Stimulated activated effector memory CD8-positive, alpha-beta T cell treated with anti-CD3 and anti-CD28 coated beads, Interleukin-12 subunit alpha, Interleukin-12 subunit beta, amount 100 ng/mL, for 72 hours (primary cell): ENCODE results near the gene ATP1B3.

ENCODE experiments used
- ATAC-seq: fragments of 150-1000 bp; cut with Tn5 transposase; 2 replicates; pipeline ENCODE4 v1.10.0; 2021
- DNase-seq, 2 donors: peaks; one replicate each; pipeline ENCODE4 v3.0.0; 2021 to 2022; ENCODE audit warnings: low spot score in 2 of 2
- H3K27ac Mint-ChIP-seq: one replicate; pipeline ENCODE4 v1.8.0; 2022; ENCODE audit warnings: mild to moderate bottlenecking, mixed read lengths
- H3K36me3 Mint-ChIP-seq: one replicate; pipeline ENCODE4 v1.8.0; 2022; ENCODE audit warnings: mild to moderate bottlenecking, mixed read lengths
- H3K4me1 Mint-ChIP-seq: one replicate; pipeline ENCODE4 v1.8.0; 2022; ENCODE audit warnings: mixed read lengths
- H3K4me3 Mint-ChIP-seq: one replicate; pipeline ENCODE4 v1.8.0; 2022; ENCODE audit warnings: mild to moderate bottlenecking, mixed read lengths
- H3K9me3 Mint-ChIP-seq: one replicate; pipeline ENCODE4 v1.8.0; 2022; ENCODE audit warnings: mixed read lengths

Gene ATP1B3

DNA sequence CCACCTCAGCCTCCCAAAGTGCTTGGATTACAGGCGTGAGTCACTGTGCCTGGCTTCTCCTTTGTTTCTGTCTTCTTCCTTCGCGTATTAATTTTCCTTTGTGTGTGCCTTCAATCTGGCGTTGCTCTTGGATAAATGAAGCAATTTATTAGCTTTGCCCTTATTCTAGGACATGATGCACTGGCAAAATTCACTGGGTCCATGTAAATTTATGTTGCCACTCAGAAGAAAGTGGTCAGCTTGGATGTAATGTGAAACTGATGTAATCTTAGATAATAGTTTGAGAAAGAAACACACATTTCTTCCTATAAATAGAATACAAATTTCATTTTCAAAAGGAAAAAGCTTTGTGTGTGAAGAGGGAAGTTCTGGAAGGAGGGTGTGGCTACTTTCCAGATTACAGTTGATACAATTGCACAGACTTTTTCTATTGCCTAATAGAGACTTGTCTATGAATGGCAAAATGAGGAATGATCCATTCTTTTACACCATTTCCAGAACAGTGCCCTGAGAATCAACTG lies 23.3 kb upstream of the ATP1B3 start:
- H3K27ac Mint-ChIP-seq = no peak overlapping the region
- DNase-seq = no peak
- H3K36me3 Mint-ChIP-seq = no peaks in the 10 kb centered on the region
- ATAC-seq = no peak
- H3K4me3 Mint-ChIP-seq = no peak overlapping the region
- no peaks in the 10 kb centered on the region for H3K9me3 Mint-ChIP-seq
- no peaks in the 10 kb centered on the region for H3K4me1 Mint-ChIP-seq

GRCh38 chr3:141853629-141854168 lies 22.7 kb upstream of the ATP1B3 start:
- H3K9me3 Mint-ChIP-seq = no peaks in the 10 kb centered on the region
- H3K36me3 Mint-ChIP-seq = no peaks in the 10 kb centered on the region
- no peak for DNase-seq
- no peaks in the 10 kb centered on the region for H3K4me1 Mint-ChIP-seq
- H3K4me3 Mint-ChIP-seq = no peak overlapping the region
- no peak overlapping the region for H3K27ac Mint-ChIP-seq
- ATAC-seq = no peak

GRCh38 chr3:141854599-141854998 lies 21.8 kb upstream of the ATP1B3 start:
- ATAC-seq (no peak), DNase-seq (no peak)
- Mint-ChIP-seq H3K4me3 (no peak overlapping the region), H3K36me3 (no peaks in the 10 kb centered on the region), H3K4me1 (no peaks in the 10 kb centered on the region), H3K27ac (no peak overlapping the region), H3K9me3 (no peaks in the 10 kb centered on the region)

DNA sequence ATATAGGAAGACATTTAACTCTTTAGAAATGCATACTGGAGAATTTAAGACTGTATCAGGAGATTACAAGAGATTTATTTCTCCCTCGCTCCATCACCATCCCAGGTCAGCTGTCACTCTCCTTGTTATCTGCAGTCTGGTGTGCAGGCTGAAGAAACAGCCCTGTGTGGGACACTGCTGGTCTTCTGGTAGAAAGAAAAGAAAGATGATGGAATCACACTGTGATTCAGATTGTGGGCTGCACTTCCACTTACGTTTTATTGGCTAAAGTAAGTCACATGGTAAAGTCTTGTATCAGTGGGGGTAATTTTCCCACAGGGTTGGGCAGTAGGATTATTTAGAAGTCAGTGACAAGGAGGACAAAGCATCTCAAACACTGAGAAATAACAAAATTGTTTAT lies 18.1 kb upstream of the ATP1B3 start:
- Mint-ChIP-seq H3K9me3 (no peaks in the 10 kb centered on the region), H3K4me1 (no peaks in the 10 kb centered on the region), H3K36me3 (no peaks in the 10 kb centered on the region), H3K27ac (no peak overlapping the region), H3K4me3 (no peak overlapping the region)
- DNase-seq (no peak), ATAC-seq (no peak)

DNA sequence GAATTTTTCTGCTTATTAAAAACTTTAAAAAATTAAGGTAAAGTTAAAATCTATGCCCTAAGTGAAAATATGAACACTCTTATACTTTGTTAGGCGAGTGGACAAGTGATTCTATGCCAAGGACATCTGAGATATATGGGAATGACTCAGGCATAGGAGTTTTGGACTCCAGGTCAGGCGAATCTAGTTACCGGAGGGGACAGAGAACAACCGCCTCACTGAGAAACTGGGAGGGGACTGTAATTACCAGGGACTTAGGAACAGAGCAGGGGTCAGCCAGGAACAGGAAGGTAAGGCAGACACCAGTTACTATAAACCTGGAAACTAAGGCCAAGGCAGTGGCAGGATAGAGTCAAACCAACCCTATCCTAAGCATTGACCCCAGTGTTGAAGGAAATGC lies 16.8 kb upstream of the ATP1B3 start:
- Mint-ChIP-seq H3K9me3 (no peaks in the 10 kb centered on the region), H3K27ac (no peak overlapping the region), H3K36me3 (no peaks in the 10 kb centered on the region), H3K4me1 (no peaks in the 10 kb centered on the region), H3K4me3 (no peak overlapping the region)
- DNase-seq (no peak), ATAC-seq (no peak)

GRCh38 chr3:141860086-141860669 lies 16.3 kb upstream of the ATP1B3 start:
- Mint-ChIP-seq H3K36me3 (no peaks in the 10 kb centered on the region), H3K27ac (no peak overlapping the region), H3K9me3 (no peaks in the 10 kb centered on the region), H3K4me3 (no peak overlapping the region), H3K4me1 (no peaks in the 10 kb centered on the region)
- no peak for ATAC-seq
- DNase-seq = no peak

DNA sequence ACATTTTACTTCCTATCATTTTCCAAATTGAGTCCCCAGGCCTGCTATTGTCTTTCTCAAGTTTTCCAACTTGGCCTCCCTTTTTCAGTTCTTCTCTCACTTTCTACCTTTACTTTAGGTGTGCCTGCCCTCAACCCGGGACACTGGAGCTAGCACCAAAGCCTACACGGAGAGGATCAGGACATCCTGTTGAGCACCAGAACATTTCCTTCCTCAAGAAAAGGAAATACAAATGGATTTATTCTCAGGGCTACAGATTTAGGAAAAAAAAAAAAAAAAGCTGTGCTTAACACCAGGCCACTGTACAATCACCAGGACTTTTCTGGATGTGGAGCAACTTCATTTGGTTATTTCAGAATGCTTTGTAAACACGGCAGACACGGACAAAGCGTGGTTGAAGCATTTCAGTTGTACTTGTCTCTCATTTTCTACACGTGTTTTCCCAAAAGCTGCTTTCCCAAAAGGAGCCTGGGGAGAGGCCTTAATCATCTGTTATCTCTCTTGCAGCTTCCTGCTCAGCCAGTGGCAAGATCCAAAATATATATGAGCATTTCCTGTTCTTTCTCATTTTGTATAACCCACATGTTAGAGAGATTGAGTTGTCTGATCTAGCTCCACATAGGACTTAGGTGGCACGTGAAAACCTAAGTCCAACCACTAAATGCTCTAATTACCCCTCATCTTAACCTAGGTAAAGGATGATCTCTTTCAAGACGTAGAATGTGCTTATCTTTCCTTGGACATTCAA lies 15.5 kb upstream of the ATP1B3 start:
- H3K27ac Mint-ChIP-seq = no peak overlapping the region
- DNase-seq = no peak

DNA sequence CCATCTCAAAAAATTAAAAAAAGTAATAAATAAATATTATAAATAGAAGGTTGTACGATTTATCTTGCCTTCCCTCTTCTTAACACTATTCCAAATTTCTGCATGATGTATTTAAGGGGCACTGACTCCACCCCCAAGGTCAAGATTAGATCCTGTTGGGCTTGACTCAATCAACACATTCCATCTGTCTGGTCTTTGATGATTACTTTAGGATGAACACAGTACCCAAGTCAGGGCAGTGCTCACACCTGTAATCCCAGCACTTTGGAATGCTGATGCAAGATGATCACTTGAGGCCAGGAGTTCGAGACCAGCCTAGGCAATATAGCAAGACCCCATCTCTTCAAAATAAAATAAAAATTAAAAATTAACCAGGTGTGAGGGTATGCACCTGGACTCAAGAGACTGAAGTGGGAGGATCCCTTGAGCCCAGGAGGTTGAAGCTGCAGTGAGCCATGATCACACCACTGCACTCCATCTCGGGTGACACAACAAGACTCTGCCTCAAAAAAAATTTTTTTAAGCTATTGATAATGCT lies 14.1 kb upstream of the ATP1B3 start:
- H3K9me3 Mint-ChIP-seq = no peaks in the 10 kb centered on the region
- no peak overlapping the region for H3K27ac Mint-ChIP-seq
- H3K36me3 Mint-ChIP-seq = no peaks in the 10 kb centered on the region
- H3K4me1 Mint-ChIP-seq = no peaks in the 10 kb centered on the region
- DNase-seq = no peak
- no peak for ATAC-seq
- H3K4me3 Mint-ChIP-seq = no peak overlapping the region

More for the DNA sequence above, 15.5 kb upstream of the ATP1B3 start:
- no peaks in the 10 kb centered on the region for H3K9me3 Mint-ChIP-seq
- no peaks in the 10 kb centered on the region for H3K4me1 Mint-ChIP-seq
- ATAC-seq = no peak
- no peaks in the 10 kb centered on the region for H3K36me3 Mint-ChIP-seq
- H3K4me3 Mint-ChIP-seq = no peak overlapping the region

DNA sequence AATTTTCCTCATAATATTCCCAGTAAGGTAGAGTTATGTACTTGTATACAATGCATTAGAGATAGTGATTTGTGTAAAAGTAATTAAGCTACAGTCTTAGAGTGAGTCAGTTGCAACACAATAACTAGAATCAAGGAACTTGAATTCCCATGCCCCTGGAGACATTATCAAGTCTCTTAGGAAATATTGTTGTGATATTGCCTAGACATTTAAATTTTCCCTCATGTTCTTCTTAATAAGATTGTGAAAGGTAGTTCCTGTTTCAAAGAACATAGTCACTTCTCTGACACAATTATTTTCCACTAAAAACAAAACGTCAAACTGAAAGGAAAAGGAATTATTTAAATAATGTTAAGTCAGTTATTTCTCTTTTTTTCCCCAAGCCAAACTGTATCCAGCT lies 13.0 kb upstream of the ATP1B3 start:
- Mint-ChIP-seq H3K36me3 (no peaks in the 10 kb centered on the region), H3K9me3 (no peaks in the 10 kb centered on the region), H3K27ac (no peak overlapping the region), H3K4me1 (no peaks in the 10 kb centered on the region), H3K4me3 (no peak overlapping the region)
- DNase-seq = no peak
- no peak for ATAC-seq

GRCh38 chr3:141864281-141864970 lies 12.0 kb upstream of the ATP1B3 start:
- no peaks in the 10 kb centered on the region for H3K4me1 Mint-ChIP-seq
- H3K36me3 Mint-ChIP-seq = no peaks in the 10 kb centered on the region
- ATAC-seq = no peak
- H3K9me3 Mint-ChIP-seq = no peaks in the 10 kb centered on the region
- no peak for DNase-seq
- no peak overlapping the region for H3K27ac Mint-ChIP-seq
- no peak overlapping the region for H3K4me3 Mint-ChIP-seq

DNA sequence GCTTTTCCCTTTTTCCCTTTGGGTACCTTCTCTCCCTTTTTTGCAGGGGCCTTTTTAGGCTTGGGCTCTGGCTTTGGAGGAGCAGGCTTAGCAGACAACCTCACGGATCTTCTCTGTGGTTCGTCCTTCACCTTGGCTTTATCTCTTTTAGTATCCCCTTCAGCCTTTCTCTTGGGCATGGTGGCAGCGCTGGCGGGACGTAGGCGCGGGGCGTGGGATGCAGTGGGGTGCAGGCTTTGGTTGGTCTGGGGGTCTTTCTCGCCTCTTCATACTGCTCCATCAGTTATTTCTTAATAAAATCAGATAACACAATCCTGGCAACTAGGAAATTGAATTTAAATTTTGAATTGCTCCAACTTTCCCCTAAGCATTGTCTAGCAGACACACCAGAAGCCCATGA lies 11.3 kb upstream of the ATP1B3 start:
- no peak for DNase-seq
- no peaks in the 10 kb centered on the region for H3K36me3 Mint-ChIP-seq

DNA sequence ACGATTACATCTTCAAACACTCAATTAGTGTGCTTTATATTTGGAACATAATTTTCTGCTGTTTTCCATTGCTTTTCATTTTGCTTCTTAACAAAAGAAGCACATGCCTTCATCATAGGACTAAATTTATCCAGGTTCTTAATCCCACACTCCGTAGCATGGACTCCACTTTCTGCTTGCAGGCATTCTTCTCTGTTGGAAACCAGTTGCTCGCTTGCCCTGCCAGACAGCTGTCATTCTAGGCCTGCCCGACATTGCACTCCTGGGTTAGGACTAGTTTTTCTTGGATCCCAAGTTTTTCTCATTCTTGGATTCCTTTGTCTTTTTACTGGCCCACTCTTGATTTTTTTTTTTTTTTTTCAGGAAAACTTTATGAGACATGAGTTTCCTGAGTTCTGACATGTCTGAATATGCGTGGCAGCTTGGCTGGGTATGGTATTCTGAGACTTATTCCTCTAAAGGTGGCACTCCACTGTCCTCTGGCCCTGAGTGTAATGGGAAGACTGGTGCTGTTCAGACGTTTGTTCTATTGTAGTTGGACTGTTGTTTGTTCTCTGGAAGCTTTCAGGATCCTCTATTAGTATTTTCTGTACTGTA lies 6.3 kb upstream of the ATP1B3 start:
- Mint-ChIP-seq H3K4me3 (no peak overlapping the region), H3K9me3 (no peaks in the 10 kb centered on the region), H3K27ac (no peak overlapping the region), H3K36me3 (no peaks in the 10 kb centered on the region), H3K4me1 (peaks cover 3% of the 10 kb centered on the region)
- no peak for DNase-seq
- no peak for ATAC-seq

More for the DNA sequence above, 11.3 kb upstream of the ATP1B3 start:
- no peaks in the 10 kb centered on the region for H3K9me3 Mint-ChIP-seq
- no peak overlapping the region for H3K27ac Mint-ChIP-seq
- H3K4me1 Mint-ChIP-seq = no peaks in the 10 kb centered on the region
- ATAC-seq = no peak
- H3K4me3 Mint-ChIP-seq = no peak overlapping the region

DNA sequence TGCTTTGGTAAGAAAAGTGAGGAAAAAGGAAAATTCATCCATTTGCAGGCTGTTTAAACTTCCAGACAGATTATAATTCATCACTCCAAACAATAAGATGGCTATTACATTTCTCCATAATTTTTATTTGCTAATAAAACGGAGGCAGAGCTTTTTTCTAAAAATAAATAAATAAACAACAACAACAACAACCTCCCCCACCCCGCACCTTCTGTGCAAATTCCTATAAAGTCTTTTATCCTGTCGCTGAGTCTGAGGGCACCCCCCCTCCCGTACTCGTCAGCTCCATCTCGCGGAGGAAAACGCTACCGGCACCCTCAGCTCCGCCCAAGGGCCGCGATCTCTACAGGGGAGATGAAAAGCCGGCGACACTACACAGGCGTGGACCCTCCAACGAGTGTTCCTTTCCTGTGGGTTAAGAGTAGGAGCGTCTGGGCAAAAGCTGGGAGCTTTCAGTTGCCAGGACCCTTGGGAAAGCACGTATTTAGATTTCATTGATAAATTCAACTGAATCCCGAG lies 1.0 kb upstream of the ATP1B3 start:
- H3K4me1 Mint-ChIP-seq = peaks cover 21% of the 10 kb centered on the region

GRCh38 chr3:141875893-141876380 lies 506 bp upstream of the ATP1B3 start:
- Mint-ChIP-seq H3K36me3 (peaks cover 47% of the 10 kb centered on the region), H3K4me3 (peak overlapping the region; percentile 86), H3K4me1 (peaks cover 21% of the 10 kb centered on the region), H3K9me3 (no peaks in the 10 kb centered on the region), H3K27ac (peak overlapping the region; percentile 91)
- peak; percentile 72 for ATAC-seq
- DNase-seq = peak in 1 of 2 donors; percentile 53

More for the DNA sequence above, 1.0 kb upstream of the ATP1B3 start:
- DNase-seq (peak; percentile 66 to 92), ATAC-seq (peak; percentile 70)
- H3K9me3 Mint-ChIP-seq = no peaks in the 10 kb centered on the region
- H3K36me3 Mint-ChIP-seq = peaks cover 42% of the 10 kb centered on the region
- peak overlapping the region; percentile 91 for H3K27ac Mint-ChIP-seq
- peak overlapping the region; percentile 86 for H3K4me3 Mint-ChIP-seq
